ENCODE data around the gene AKR7A3. TPM values are rescaled to one million over a fixed set of nuclear protein-coding genes. Genes with fewer than 3 reads are reported as not detected.

The AKR7A3 gene
- total and polyA plus RNA-seq, 2 of the 4 experiments (the other 2 are of a cell fraction): 0.18 to 0.62 TPM

GRCh38 chr1:19234224-19234623, 54.3 kb downstream of the AKR7A3 start:
- dilution Hi-C loops (cut with HindIII; ENCODE audit: low sequenced_read_pairs, unreplicated experiment): no loop called here
- H2BK5ac ChIP-seq (ENCODE audit: low read depth, low read length, poor library complexity, severe bottlenecking): no peak overlapping the region
- TF ChIP-seq MXI1 (IDR thresholded peaks at IDR 0.05; ENCODE audit: borderline replicate concordance, low read depth, low read length): no peak
- no peak for TF ChIP-seq SMC3 (IDR thresholded peaks at IDR 0.05; ENCODE audit: low read depth, low read length)
- no peak for TF ChIP-seq CHD1 (IDR thresholded peaks at IDR 0.05; ENCODE audit: low read depth, low read length)
- TF ChIP-seq RCOR1 (IDR thresholded peaks at IDR 0.05; ENCODE audit: insufficient replicate concordance, low read length): no peak
- no peak for TF ChIP-seq ELK1 (IDR thresholded peaks at IDR 0.05; ENCODE audit: borderline replicate concordance, low read depth, low read length)
- no peak for TF ChIP-seq RFX5 (IDR thresholded peaks at IDR 0.05; ENCODE audit: low read depth, low read length)
- no peak for TF ChIP-seq RAD21 (IDR thresholded peaks at IDR 0.05; ENCODE audit: low read length)
- TF ChIP-seq FOS (IDR thresholded peaks at IDR 0.05; ENCODE audit: low read depth, low read length): no peak
- H3K23ac ChIP-seq (ENCODE audit: low read depth, low read length): no peak overlapping the region
- H3K9me1 ChIP-seq (ENCODE audit: insufficient read depth, low read length): peaks cover 7% of the 10 kb centered on the region; the same call in 1 of the 2 replicates
- H3K9ac ChIP-seq (ENCODE audit: low read depth, low read length): no peak overlapping the region
- DNase-seq (no peak), ATAC-seq (ENCODE audit: low read depth) (no peak)
- no peak overlapping the region for H3K14ac ChIP-seq (replicated peaks; ENCODE audit: low read depth, low read length)
- no peak overlapping the region for H2BK120ac ChIP-seq (ENCODE audit: low read depth, low read length)
- no peak overlapping the region for H4K8ac ChIP-seq (ENCODE audit: low read depth in 2 of 2, low read length in 2 of 2)
- peaks cover 2 to 18% of the 10 kb centered on the region in 2 experiments; a peak in 3 of 4 replicates for H3K79me1 ChIP-seq (ENCODE audit: low read depth in 1 of 2, low read length in 2 of 2)
- H3K56ac ChIP-seq (ENCODE audit: extremely low read depth, insufficient read depth, low read length): no peak overlapping the region
- in situ Hi-C loops (cut with MboI; ENCODE audit: low sequenced_read_pairs): no loop called here
- no peak overlapping the region for H3K27ac ChIP-seq (ENCODE audit: insufficient read depth, low read length)
- H2BK20ac ChIP-seq (ENCODE audit: low read depth, low read length): no peak overlapping the region
- no peak overlapping the region for H3K18ac ChIP-seq (ENCODE audit: low read depth, low read length)
- ChIA-PET POLR2A (ENCODE audit: unreplicated experiment) (no interaction called here), CTCF (no interaction called here)
- WGBS, 2 experiments (ENCODE audit: extremely low coverage in 2 of 2, insufficient read length in 1 of 2): no CpG with 5 or more reads among the region's 3 CpGs
- H3K27me3 ChIP-seq (ENCODE audit: control insufficient read depth, insufficient read depth, low read length): no peaks in the 10 kb centered on the region
- H4K20me1 ChIP-seq (ENCODE audit: insufficient read depth, low read length): peaks cover 8% of the 10 kb centered on the region
- peaks cover 62% of the 10 kb centered on the region for H3K36me3 ChIP-seq (ENCODE audit: control insufficient read depth, insufficient read depth, low read length)
- no peak overlapping the region for H2AK5ac ChIP-seq (ENCODE audit: low read depth, low read length)
- no peak overlapping the region for H3K4me2 ChIP-seq (ENCODE audit: low read depth, low read length)
- peaks cover 11% of the 10 kb centered on the region; the same call in 1 of the 2 replicates for H3K4me1 ChIP-seq (ENCODE audit: control insufficient read depth, insufficient read depth, low read length)
- no peak overlapping the region for H3K4me3 ChIP-seq (ENCODE audit: insufficient read depth, low read depth, low read length)
- H3K4ac ChIP-seq (ENCODE audit: low read depth, low read length): no peak overlapping the region
- H3K9me3 ChIP-seq (ENCODE audit: control insufficient read depth, insufficient read depth, low read length): no peaks in the 10 kb centered on the region
- no peak overlapping the region for H2BK15ac ChIP-seq (ENCODE audit: low read depth, low read length)
- no peak overlapping the region for H4K5ac ChIP-seq (ENCODE audit: low read depth, low read length)
- intact Hi-C loops (cut with micrococcal nuclease): no loop called here
- no peak overlapping the region for H2AK9ac ChIP-seq (replicated peaks; ENCODE audit: low read depth, low read length, poor library complexity)
- no peak overlapping the region for H4K91ac ChIP-seq (ENCODE audit: insufficient read depth, low read depth, low read length)
- no peak overlapping the region for H2AFZ ChIP-seq (replicated peaks; ENCODE audit: low read length, poor library complexity)
- no TSS peak for BruUV-seq (replicated peaks)

Small RNAs within 50 kb of the gene (microRNA-seq; reads per million reads assigned to microRNA genes)
- not detected for gene RNU6-1099P (ENCODE audit: insufficient read depth, insufficient read length)

Small RNAs within 50 kb of the gene (small RNA-seq; reads per million reads assigned to genes)
- 0 to 6.6 (median 0) reads per million in 5 experiments for gene RNU6-1099P

Other genes with a start within 250 kb of the AKR7A3 start
- gene UBR4, start 78.5 kb downstream of the AKR7A3 start, total RNA-seq (2012; rRNA removed): 77.8 and 87.8 TPM in 2 replicates
- 102 and 121 TPM in 2 replicates for gene UBR4, start 78.5 kb downstream of the AKR7A3 start, polyA plus RNA-seq (2012; rRNA removed)
- 55.3 and 65.4 TPM in 2 replicates for gene EMC1, start 37.2 kb downstream of the AKR7A3 start, total RNA-seq (2012; rRNA removed)
- gene EMC1, start 37.2 kb downstream of the AKR7A3 start, polyA plus RNA-seq (2012; rRNA removed): 114 and 128 TPM in 2 replicates
- gene MRTO4, start 37.0 kb downstream of the AKR7A3 start, total RNA-seq (2012; rRNA removed): 58.0 and 58.1 TPM in 2 replicates
- 48.0 and 48.7 TPM in 2 replicates for gene MRTO4, start 37.0 kb downstream of the AKR7A3 start, polyA plus RNA-seq (2012; rRNA removed)
- 50.5 and 60.2 TPM in 2 replicates for gene AKR7A2, start 23.4 kb upstream of the AKR7A3 start, total RNA-seq (2012; rRNA removed)
- 55.8 and 70.8 TPM in 2 replicates for gene AKR7A2, start 23.4 kb upstream of the AKR7A3 start, polyA plus RNA-seq (2012; rRNA removed)
- 6.8 and 7.5 TPM in 2 replicates for gene SLC66A1, start 23.6 kb upstream of the AKR7A3 start, total RNA-seq (2012; rRNA removed)
- 18.9 and 22.3 TPM in 2 replicates for gene SLC66A1, start 23.6 kb upstream of the AKR7A3 start, polyA plus RNA-seq (2012; rRNA removed)
- 180 and 216 TPM in 2 replicates for gene CAPZB, start 196.8 kb upstream of the AKR7A3 start, total RNA-seq (2012; rRNA removed)
- 271 and 304 TPM in 2 replicates for gene CAPZB, start 196.8 kb upstream of the AKR7A3 start, polyA plus RNA-seq (2012; rRNA removed)

Data from IMR-90 (cell line).